ENCODE results near the gene ERBB3. TPM values are rescaled to one million over a fixed set of nuclear protein-coding genes. Genes with fewer than 3 reads are reported as not detected.
"Not testable (repeated sequence)": the region's sequence is repeated elsewhere in the genome, so short reads cannot be mapped to it uniquely, and the experiment has no call there.

The ERBB3 gene
- total and polyA plus RNA-seq, 2 of the 4 experiments (the other 2 are of a cell fraction) = 1.4 to 2.2 TPM

DNA sequence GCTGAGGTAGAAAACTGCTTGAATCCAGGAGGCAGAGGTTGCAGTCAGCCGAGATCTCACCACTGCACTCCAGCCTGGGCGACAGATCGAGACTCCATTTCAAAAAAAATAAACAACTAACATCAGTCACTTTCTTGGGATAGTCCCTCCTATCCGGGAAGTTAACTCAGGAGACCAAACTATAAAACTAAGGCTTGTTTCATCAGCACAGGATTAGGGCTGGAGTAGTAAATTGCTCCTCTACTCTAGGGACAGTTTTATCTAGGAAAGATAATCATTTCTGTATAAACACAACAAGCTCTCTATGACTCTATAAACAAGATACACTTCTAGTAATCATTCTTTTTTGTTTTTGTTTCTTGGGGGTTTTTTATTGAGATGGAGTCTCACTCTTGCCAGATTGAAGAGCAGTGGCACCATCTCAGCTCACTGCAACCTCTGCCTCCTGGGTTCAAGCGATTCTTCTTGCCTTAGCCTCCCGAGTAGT, 26.5 kb upstream of the ERBB3 start:
- Histone ChIP-seq H3K79me1 (ENCODE audit: low read depth in 1 of 2, low read length in 2 of 2) (no peaks in the 10 kb centered on the region), H3K56ac (ENCODE audit: extremely low read depth, insufficient read depth, low read length) (no peak overlapping the region), H4K8ac (ENCODE audit: low read depth in 2 of 2, low read length in 2 of 2) (0 out of 4 replicates have a peak overlapping the region, but pooled peaks of 1 of the 2 experiments have one; percentile 57), H3K14ac (replicated peaks; ENCODE audit: low read depth, low read length) (no peak overlapping the region), H3K4ac (ENCODE audit: low read depth, low read length) (no peak overlapping the region), H3K9me1 (ENCODE audit: insufficient read depth, low read length) (0 out of 2 replicates have a peak, but pooled peaks cover 3% of the 10 kb centered on the region), H2AFZ (replicated peaks; ENCODE audit: low read length, poor library complexity) (no peak overlapping the region), H3K23ac (ENCODE audit: low read depth, low read length) (no peak overlapping the region), H3K4me1 (ENCODE audit: control insufficient read depth, insufficient read depth, low read length) (peaks cover 2% of the 10 kb centered on the region; the same call in 1 of the 2 replicates), H3K4me3 (ENCODE audit: insufficient read depth, low read depth, low read length) (no peak overlapping the region), H2AK9ac (replicated peaks; ENCODE audit: low read depth, low read length, poor library complexity) (no peak overlapping the region), H3K36me3 (ENCODE audit: control insufficient read depth, insufficient read depth, low read length) (no peaks in the 10 kb centered on the region), H4K20me1 (ENCODE audit: insufficient read depth, low read length) (no peaks in the 10 kb centered on the region), H3K27me3 (ENCODE audit: control insufficient read depth, insufficient read depth, low read length) (no peaks in the 10 kb centered on the region), H2BK120ac (ENCODE audit: low read depth, low read length) (no peak overlapping the region), H2BK5ac (ENCODE audit: low read depth, low read length, poor library complexity, severe bottlenecking) (peak overlapping the region; percentile 42), H3K18ac (ENCODE audit: low read depth, low read length) (no peak overlapping the region), H2BK15ac (ENCODE audit: low read depth, low read length) (no peak overlapping the region), H4K91ac (ENCODE audit: insufficient read depth, low read depth, low read length) (no peak overlapping the region), H4K5ac (ENCODE audit: low read depth, low read length) (no peak overlapping the region), H3K4me2 (ENCODE audit: low read depth, low read length) (no peak overlapping the region), H3K9me3 (ENCODE audit: control insufficient read depth, insufficient read depth, low read length) (no peaks in the 10 kb centered on the region), H2AK5ac (ENCODE audit: low read depth, low read length) (peak overlapping the region; percentile 85; the same call in 1 of the 2 replicates), H3K27ac (ENCODE audit: insufficient read depth, low read length) (no peak overlapping the region), H3K9ac (ENCODE audit: low read depth, low read length) (no peak overlapping the region), H2BK20ac (ENCODE audit: low read depth, low read length) (no peak overlapping the region)
- TF ChIP-seq, protein P1, sequence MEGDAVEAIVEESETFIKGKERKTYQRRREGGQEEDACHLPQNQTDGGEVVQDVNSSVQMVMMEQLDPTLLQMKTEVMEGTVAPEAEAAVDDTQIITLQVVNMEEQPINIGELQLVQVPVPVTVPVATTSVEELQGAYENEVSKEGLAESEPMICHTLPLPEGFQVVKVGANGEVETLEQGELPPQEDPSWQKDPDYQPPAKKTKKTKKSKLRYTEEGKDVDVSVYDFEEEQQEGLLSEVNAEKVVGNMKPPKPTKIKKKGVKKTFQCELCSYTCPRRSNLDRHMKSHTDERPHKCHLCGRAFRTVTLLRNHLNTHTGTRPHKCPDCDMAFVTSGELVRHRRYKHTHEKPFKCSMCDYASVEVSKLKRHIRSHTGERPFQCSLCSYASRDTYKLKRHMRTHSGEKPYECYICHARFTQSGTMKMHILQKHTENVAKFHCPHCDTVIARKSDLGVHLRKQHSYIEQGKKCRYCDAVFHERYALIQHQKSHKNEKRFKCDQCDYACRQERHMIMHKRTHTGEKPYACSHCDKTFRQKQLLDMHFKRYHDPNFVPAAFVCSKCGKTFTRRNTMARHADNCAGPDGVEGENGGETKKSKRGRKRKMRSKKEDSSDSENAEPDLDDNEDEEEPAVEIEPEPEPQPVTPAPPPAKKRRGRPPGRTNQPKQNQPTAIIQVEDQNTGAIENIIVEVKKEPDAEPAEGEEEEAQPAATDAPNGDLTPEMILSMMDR (conservative IDR thresholded peaks at IDR 0.05; ENCODE audit: low read depth, low read length) = no peak
- TF ChIP-seq POLR2A (IDR thresholded peaks at IDR 0.05; ENCODE audit: low read depth, low read length) (no peak), RAD21 (IDR thresholded peaks at IDR 0.05; ENCODE audit: low read length) (no peak), MXI1 (IDR thresholded peaks at IDR 0.05; ENCODE audit: borderline replicate concordance, low read depth, low read length) (no peak), BHLHE40 (IDR thresholded peaks at IDR 0.05; ENCODE audit: low read depth, low read length) (no peak), CHD1 (IDR thresholded peaks at IDR 0.05; ENCODE audit: low read depth, low read length) (no peak), RFX5 (IDR thresholded peaks at IDR 0.05; ENCODE audit: low read depth, low read length) (no peak)
- no TSS peak for BruUV-seq (replicated peaks)
- dilution Hi-C loops (cut with HindIII; ENCODE audit: low sequenced_read_pairs, unreplicated experiment) (no loop called here), in situ Hi-C loops (cut with MboI; ENCODE audit: low sequenced_read_pairs) (no loop called here), intact Hi-C loops (cut with micrococcal nuclease) (no loop called here)
- DNase-seq (no peak), ATAC-seq (ENCODE audit: low read depth) (peak; percentile 71)
- no CpG with 5 or more reads among the region's 6 CpGs for WGBS, 2 experiments (ENCODE audit: extremely low coverage in 2 of 2, insufficient read length in 1 of 2)
- POLR2A ChIA-PET (ENCODE audit: unreplicated experiment) = interaction anchor here (0.6 to 1.1 kb wide), 2 partner anchors 9 to 63 kb away, joined by 3 to 13 read pairs; partner anchors contain the start of gene RPL41
- CTCF ChIA-PET = no interaction called here

DNA sequence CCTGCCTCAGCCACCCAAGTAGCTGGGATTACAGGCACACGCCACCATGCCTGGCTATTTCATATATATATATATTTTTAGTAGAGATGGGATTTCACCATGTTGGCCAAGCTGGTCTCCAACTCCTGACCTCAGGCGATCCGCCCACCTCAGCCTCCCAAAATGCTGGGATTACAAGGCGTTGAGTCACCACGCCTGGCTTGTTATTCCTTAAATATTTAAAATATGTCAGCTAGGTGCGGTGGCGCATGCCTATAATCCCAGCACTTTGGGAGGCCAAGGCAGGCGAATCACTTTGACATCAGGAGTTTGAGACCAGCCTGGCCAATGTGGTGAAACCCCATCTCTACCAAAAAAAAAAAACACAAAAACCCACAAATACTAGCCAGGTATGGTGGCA, 20.0 kb upstream of the ERBB3 start:
- in situ Hi-C loops (cut with MboI; ENCODE audit: low sequenced_read_pairs); H3K4me1 ChIP-seq (ENCODE audit: control insufficient read depth, insufficient read depth, low read length); H3K36me3 ChIP-seq (ENCODE audit: control insufficient read depth, insufficient read depth, low read length); H3K18ac ChIP-seq (ENCODE audit: low read depth, low read length); H2AFZ ChIP-seq (replicated peaks; ENCODE audit: low read length, poor library complexity); H3K23ac ChIP-seq (ENCODE audit: low read depth, low read length); dilution Hi-C loops (cut with HindIII; ENCODE audit: low sequenced_read_pairs, unreplicated experiment); H3K4me2 ChIP-seq (ENCODE audit: low read depth, low read length); H2BK120ac ChIP-seq (ENCODE audit: low read depth, low read length); H3K56ac ChIP-seq (ENCODE audit: extremely low read depth, insufficient read depth, low read length); H3K27me3 ChIP-seq (ENCODE audit: control insufficient read depth, insufficient read depth, low read length); H3K9me1 ChIP-seq (ENCODE audit: insufficient read depth, low read length); H3K9me3 ChIP-seq (ENCODE audit: control insufficient read depth, insufficient read depth, low read length); H2BK15ac ChIP-seq (ENCODE audit: low read depth, low read length); intact Hi-C loops (cut with micrococcal nuclease); H2BK5ac ChIP-seq (ENCODE audit: low read depth, low read length, poor library complexity, severe bottlenecking); H3K27ac ChIP-seq (ENCODE audit: insufficient read depth, low read length); H3K14ac ChIP-seq (replicated peaks; ENCODE audit: low read depth, low read length); H4K8ac ChIP-seq (ENCODE audit: low read depth in 2 of 2, low read length in 2 of 2); H3K4ac ChIP-seq (ENCODE audit: low read depth, low read length); H2AK5ac ChIP-seq (ENCODE audit: low read depth, low read length); H3K79me1 ChIP-seq (ENCODE audit: low read depth in 1 of 2, low read length in 2 of 2); H3K9ac ChIP-seq (ENCODE audit: low read depth, low read length); H2AK9ac ChIP-seq (replicated peaks; ENCODE audit: low read depth, low read length, poor library complexity); H3K4me3 ChIP-seq (ENCODE audit: insufficient read depth, low read depth, low read length); POLR2A ChIA-PET (ENCODE audit: unreplicated experiment); H2BK20ac ChIP-seq (ENCODE audit: low read depth, low read length); H4K20me1 ChIP-seq (ENCODE audit: insufficient read depth, low read length); BruUV-seq (replicated peaks); H4K5ac ChIP-seq (ENCODE audit: low read depth, low read length); H4K91ac ChIP-seq (ENCODE audit: insufficient read depth, low read depth, low read length): not testable (repeated sequence)
- WGBS, 2 experiments (ENCODE audit: extremely low coverage in 2 of 2, insufficient read length in 1 of 2) = 60% methylated on average over 2 of the region's 8 CpGs; no CpG with 5 or more reads in 1 of the 2 experiments
- CTCF ChIA-PET = interaction anchor here (0.6 to 1.0 kb wide), 3 partner anchors 13 to 161 kb away, joined by 3 read pairs; no protein-coding TSS in a partner anchor
- ATAC-seq (ENCODE audit: low read depth) (peak; percentile 40; the same call in 1 of the 2 replicates), DNase-seq (peak; percentile 70)

All from IMR-90 (cell line).